ENCODE data around the gene GADD45B. TPM values are rescaled to one million over a fixed set of nuclear protein-coding genes. Genes with fewer than 3 reads are reported as not detected.
"Not testable (repeated sequence)": the region's sequence is repeated elsewhere in the genome, so short reads cannot be mapped to it uniquely, and the experiment has no call there.

Gene GADD45B
- polyA plus RNA-seq, 3 donors: 9.9 to 10.5 (median 10.1) TPM

GRCh38 chr19:2511570-2511969 is 35.6 kb downstream of the GADD45B start:
- DNase-seq: no peak

GRCh38 chr19:2511991-2512390 is 36.1 kb downstream of the GADD45B start:
- no peak for DNase-seq

DNA sequence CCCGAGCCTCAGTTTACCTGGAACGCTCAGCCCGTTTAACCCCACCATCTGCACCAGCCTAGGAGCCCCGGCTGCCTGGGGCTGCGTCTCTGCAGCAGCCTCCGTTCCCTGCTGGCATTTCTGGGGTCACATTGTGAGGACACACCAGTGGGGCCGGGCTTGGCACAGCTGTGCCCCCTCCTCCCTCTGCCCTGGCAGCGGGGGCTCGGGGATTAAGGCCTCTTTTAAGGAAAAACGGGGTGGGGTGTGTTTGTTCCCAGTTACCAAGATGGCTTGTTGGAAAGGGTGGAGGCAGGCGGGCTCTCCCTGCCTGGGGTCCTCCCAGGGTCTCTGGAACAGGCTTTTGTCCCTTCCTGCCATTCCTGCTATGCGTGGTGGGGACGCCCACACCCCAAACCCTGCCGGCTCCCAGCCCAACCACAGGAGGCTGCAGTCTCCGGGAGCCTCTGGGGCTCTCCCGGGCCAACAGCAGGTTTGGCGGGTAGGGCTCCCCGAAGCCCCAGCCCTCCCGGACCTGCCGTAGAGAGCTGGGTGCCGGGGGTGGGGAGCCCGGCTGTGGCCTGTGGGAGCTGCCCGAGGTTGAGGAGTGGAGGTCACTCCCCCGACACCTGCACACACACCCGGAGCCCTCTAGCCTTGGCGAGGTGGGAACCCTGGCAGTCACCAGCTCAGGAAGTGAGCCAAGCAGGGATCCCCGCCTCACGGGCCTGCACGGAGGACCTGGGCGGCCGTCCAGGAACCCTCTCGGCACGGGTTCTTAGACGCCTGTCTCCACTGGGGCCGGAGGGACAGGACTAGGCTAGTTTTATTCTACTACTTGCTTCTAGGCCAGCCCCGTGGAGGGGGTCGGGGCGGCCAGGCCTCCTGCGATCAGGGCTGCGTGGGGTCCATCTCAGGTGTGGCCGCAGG is 36.9 kb downstream of the GADD45B start:
- DNase-seq: no peak

- DNase-seq: no peak
These were observed 39.1 kb downstream of the GADD45B start for GRCh38 chr19:2514981-2515518.

DNA sequence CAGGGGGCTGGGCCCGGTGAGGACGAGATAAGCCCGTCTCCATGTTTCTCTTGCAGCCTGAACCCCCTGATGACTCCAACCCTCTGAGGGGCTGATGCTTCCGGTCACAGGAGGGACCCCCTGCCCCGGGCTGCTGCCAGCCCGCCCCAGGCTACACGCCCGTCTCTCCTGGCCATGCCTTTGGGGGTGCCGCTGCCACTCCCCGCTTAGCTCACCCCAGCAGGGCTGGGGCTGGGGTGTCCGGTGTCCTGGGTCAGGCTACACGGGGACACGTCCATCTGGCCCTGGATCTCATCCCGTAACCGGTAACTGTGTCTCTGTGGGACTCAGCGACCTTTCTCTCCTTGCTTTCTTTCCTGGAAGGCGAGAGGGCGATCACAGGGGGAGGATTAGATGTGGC is 40.8 kb downstream of the GADD45B start:
- no peak for DNase-seq

DNA sequence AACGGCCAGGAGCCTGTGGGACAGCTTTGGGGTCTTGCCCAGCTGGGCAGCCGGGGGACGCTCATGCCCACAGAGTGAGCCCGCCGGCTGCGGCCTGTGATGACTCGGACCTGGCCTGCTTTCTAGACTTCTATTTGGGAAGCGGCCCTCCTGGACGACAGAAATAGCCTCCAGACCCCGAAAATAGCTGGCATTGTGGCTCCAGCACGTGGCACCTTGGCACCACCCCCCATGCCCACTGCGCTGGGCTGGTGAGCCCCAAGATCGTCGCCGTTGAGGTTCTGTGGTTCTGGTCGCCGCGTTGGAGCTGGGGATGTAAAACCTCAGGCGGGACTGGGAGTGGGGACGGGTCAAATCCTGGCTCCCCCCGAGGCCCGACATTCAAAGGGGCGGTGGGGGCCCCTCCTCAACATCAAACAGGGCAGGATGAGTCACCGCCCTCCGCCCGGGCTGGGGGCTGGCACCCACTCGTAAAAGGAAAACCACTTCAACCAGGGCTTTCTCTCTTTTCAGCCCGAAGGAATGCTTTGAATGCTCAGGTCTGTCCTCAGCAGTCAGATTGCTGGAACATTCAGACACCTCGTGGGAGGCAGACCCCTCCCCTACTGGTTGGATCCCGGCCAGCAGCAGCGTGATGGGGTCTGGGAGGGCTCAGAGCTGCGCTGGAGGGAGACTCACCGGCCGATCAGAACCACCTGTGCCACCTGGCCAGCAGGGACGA is 42.1 kb downstream of the GADD45B start:
- DNase-seq: no peak

GRCh38 chr19:2518856-2519255 is 42.9 kb downstream of the GADD45B start:
- not testable (repeated sequence) for DNase-seq

DNA sequence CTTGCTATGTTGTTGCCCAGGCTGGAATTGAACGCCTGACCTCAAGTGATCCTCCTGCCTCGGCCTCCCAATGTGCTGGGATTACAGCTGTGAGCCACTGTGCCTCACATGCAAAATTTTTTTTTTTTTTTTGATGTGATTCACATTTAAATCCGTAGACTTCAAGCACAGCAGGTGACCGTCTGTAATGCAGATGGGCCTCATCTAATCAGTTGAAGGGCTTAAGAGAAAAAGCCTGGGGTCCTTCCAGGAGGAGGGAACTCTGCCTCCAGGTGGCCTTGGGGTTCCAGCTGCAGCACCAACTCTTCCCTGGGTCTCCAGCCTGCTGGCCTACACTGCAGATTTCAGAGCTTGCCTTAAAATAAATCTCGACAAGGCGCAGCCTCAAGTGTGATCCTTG is 43.6 kb downstream of the GADD45B start:
- no peak for DNase-seq

- no peak for DNase-seq
These were observed 47.8 kb downstream of the GADD45B start for GRCh38 chr19:2523630-2524311.

- DNase-seq: no peak
These were observed 48.5 kb downstream of the GADD45B start for GRCh38 chr19:2524361-2524839.

- no peak for DNase-seq
These were observed 49.2 kb downstream of the GADD45B start for GRCh38 chr19:2524840-2525723.

DNA sequence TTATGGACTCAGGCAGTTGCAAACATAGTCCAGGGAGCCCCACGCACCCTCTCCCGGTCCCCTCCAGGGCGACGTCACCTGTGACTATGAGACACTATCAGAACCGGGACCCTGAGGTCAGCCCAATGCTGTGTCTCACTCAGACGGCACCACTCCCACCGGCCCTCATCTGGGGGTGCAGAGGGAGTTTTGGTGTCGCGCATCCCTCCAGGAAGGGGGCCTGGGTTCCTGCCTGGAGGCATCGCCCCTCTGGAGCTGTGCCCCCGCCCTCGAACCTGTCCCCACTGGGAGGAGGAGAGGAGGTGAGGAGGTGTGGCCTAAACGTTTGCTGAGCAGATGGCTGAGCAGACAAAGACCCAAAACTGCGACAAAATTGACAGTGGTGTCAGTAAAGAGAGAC is 51.2 kb downstream of the GADD45B start:
- DNase-seq: no peak

GRCh38 chr19:2527686-2528085 is 51.8 kb downstream of the GADD45B start:
- DNase-seq: no peak

Other genes with a start within 250 kb of the GADD45B start
- gene PLEKHJ1, start 239.8 kb upstream of the GADD45B start, polyA plus RNA-seq (ENCODE audit: insufficient read length in 3 of 3): 10 to 100 TPM; 73.7 to 92.1 (median 85.6) TPM
- gene SF3A2, start 239.3 kb upstream of the GADD45B start, polyA plus RNA-seq (ENCODE audit: insufficient read length in 3 of 3): 10 to 100 TPM; 78.4 to 99.8 (median 85.6) TPM
- gene AMH, start 226.8 kb upstream of the GADD45B start, polyA plus RNA-seq (ENCODE audit: insufficient read length in 3 of 3): 1 to 10 TPM in 2 of 3 donors, under 1 TPM in 1; 0.43 to 3.5 (median 3.2) TPM
- gene JSRP1, start 219.7 kb upstream of the GADD45B start, polyA plus RNA-seq (ENCODE audit: insufficient read length in 3 of 3): under 1 TPM; 0.52 to 0.68 (median 0.67) TPM
- gene PEAK3, start 194.0 kb upstream of the GADD45B start, polyA plus RNA-seq (ENCODE audit: insufficient read length in 3 of 3): under 1 TPM; 0.04 to 0.12 (median 0.09) TPM
- gene LINGO3, start 168.0 kb upstream of the GADD45B start, polyA plus RNA-seq (ENCODE audit: insufficient read length in 3 of 3): under 1 TPM in 1 of 3 donors, not detected in 2; 0.09 TPM
- 100 to 1,000 TPM; 107 to 121 (median 114) TPM for gene LSM7, start 147.5 kb upstream of the GADD45B start, polyA plus RNA-seq (ENCODE audit: insufficient read length in 3 of 3)
- gene SPPL2B, start 147.4 kb upstream of the GADD45B start, polyA plus RNA-seq (ENCODE audit: insufficient read length in 3 of 3): 100 to 1,000 TPM in 2 of 3 donors, 10 to 100 TPM in 1; 78.5 to 136 (median 105) TPM
- gene TMPRSS9, start 115.9 kb upstream of the GADD45B start, polyA plus RNA-seq (ENCODE audit: insufficient read length in 3 of 3): 1 to 10 TPM in 2 of 3 donors, under 1 TPM in 1; 0.27 to 1.3 (median 1.1) TPM
- 100 to 1,000 TPM in 2 of 3 donors, 10 to 100 TPM in 1; 93.3 to 117 (median 107) TPM for gene TIMM13, start 48.5 kb upstream of the GADD45B start, polyA plus RNA-seq (ENCODE audit: insufficient read length in 3 of 3)
- 10 to 100 TPM; 63.8 to 97.0 (median 83.4) TPM for gene LMNB2, start 19.2 kb upstream of the GADD45B start, polyA plus RNA-seq (ENCODE audit: insufficient read length in 3 of 3)
- gene GNG7, start 226.6 kb downstream of the GADD45B start, polyA plus RNA-seq (ENCODE audit: insufficient read length in 3 of 3): 1 to 10 TPM; 6.5 to 7.3 (median 6.8) TPM
- gene DIRAS1, start 245.2 kb downstream of the GADD45B start, polyA plus RNA-seq (ENCODE audit: insufficient read length in 3 of 3): 1 to 10 TPM; 3.5 to 3.7 (median 3.5) TPM

Data from renal pelvis (tissue), 4 donors.